Subcutaneous abdominal adipose tissue (tissue), 5 donors: ENCODE measurements around the gene HMGCL.
"Not testable (repeated sequence)": the region's sequence is repeated elsewhere in the genome, so short reads cannot be mapped to it uniquely, and the experiment has no call there.

Experiments
- H3K27ac ChIP-seq: one replicate; pipeline ENCODE4 v1.7.0; 2013; ENCODE audit warnings: low read depth, mild to moderate bottlenecking, inconsistent platforms, low read length, moderate library complexity
- H3K27me3 ChIP-seq, 5 donors: one replicate each; pipeline ENCODE4 v1.7.0; 2013; ENCODE audit warnings: low read length in 5 of 5, inconsistent platforms in 1 of 5; ENCODE audit not compliant: control insufficient read depth in 5 of 5, insufficient read depth in 4 of 5
- H3K36me3 ChIP-seq, 5 donors: one replicate each; pipeline ENCODE4 v1.7.0; 2013; ENCODE audit warnings: low read length in 5 of 5; ENCODE audit not compliant: control insufficient read depth in 5 of 5, insufficient read depth in 5 of 5
- H3K4me1 ChIP-seq, 5 donors: one replicate each; pipeline ENCODE4 v1.7.0; 2013; ENCODE audit warnings: low read length in 5 of 5, mild to moderate bottlenecking in 3 of 5, moderate library complexity in 1 of 5; ENCODE audit not compliant: control insufficient read depth in 5 of 5, insufficient read depth in 5 of 5
- H3K4me3 ChIP-seq, 5 donors: one replicate each; pipeline ENCODE4 v1.7.0; 2013; ENCODE audit warnings: low read length in 5 of 5, low read depth in 1 of 5
- H3K9ac ChIP-seq, 5 donors: one replicate each; pipeline ENCODE4 v1.7.0; 2013; ENCODE audit warnings: low read length in 5 of 5, mild to moderate bottlenecking in 4 of 5, moderate library complexity in 3 of 5
- H3K9me3 ChIP-seq, 5 donors: one replicate each; pipeline ENCODE4 v1.7.0; 2013; ENCODE audit warnings: low read length in 5 of 5; ENCODE audit not compliant: control insufficient read depth in 5 of 5
- donor health status: healthy.
- donor health status: healthy.
- donor health status: healthy.
- donor health status: healthy.
- donor health status: healthy.

The HMGCL gene

GRCh38 chr1:23810818-23811540 is 14.2 kb downstream of the HMGCL start:
- H3K27ac ChIP-seq: no peak overlapping the region
- peaks cover 0 to 69% (median 50%) of the 10 kb centered on the region in 5 donors for H3K36me3 ChIP-seq
- H3K4me3 ChIP-seq: no peak overlapping the region
- H3K27me3 ChIP-seq: no peaks in the 10 kb centered on the region
- no peaks in the 10 kb centered on the region for H3K9me3 ChIP-seq
- H3K4me1 ChIP-seq: peaks cover 0 to 15% (median 8%) of the 10 kb centered on the region in 5 donors
- H3K9ac ChIP-seq: no peak overlapping the region

DNA sequence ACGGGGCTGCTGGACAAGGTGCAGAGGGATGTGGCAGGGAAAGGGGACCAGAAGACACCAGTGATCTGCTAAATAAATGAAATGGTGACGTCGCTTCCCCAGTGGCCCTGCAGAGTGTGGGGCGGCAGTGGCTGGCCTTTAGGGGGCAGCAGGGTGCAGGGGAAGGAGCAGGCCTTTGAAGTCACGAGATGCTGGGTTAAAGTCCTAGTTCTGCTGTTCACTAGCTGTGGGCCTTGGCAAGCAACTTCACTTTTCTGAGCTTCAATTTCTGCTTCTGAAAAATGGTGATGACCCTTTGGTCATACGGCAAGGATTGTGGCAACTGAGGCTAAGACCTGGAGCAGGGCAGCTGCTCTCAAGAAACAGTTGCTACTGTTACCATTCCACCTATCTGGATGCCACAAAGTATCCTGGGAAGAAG is 15.5 kb downstream of the HMGCL start:
- H3K36me3 ChIP-seq: peaks cover 0 to 65% (median 47%) of the 10 kb centered on the region in 5 donors
- peaks cover 0 to 15% (median 8%) of the 10 kb centered on the region in 5 donors for H3K4me1 ChIP-seq
- H3K27me3 ChIP-seq: no peaks in the 10 kb centered on the region
- no peaks in the 10 kb centered on the region for H3K9me3 ChIP-seq
- H3K27ac ChIP-seq: no peak overlapping the region
- no peak overlapping the region for H3K9ac ChIP-seq
- H3K4me3 ChIP-seq: no peak overlapping the region

- H3K4me3 ChIP-seq: no peak overlapping the region
- H3K4me1 ChIP-seq: peaks cover 0 to 21% (median 8%) of the 10 kb centered on the region in 5 donors
- H3K27ac ChIP-seq: no peak overlapping the region
- H3K9me3 ChIP-seq: no peaks in the 10 kb centered on the region
- H3K9ac ChIP-seq: no peak overlapping the region
- peaks cover 0 to 54% (median 41%) of the 10 kb centered on the region in 5 donors for H3K36me3 ChIP-seq
- H3K27me3 ChIP-seq: no peaks in the 10 kb centered on the region
Observed at GRCh38 chr1:23807453-23807852, 17.8 kb downstream of the HMGCL start.

- H3K27me3 ChIP-seq: no peaks in the 10 kb centered on the region
- no peak overlapping the region for H3K27ac ChIP-seq
- H3K4me1 ChIP-seq: peaks cover 0 to 29% (median 15%) of the 10 kb centered on the region in 5 donors
- no peak overlapping the region for H3K4me3 ChIP-seq
- H3K9me3 ChIP-seq: no peaks in the 10 kb centered on the region
- no peak overlapping the region for H3K9ac ChIP-seq
- peaks cover 0 to 43% (median 31%) of the 10 kb centered on the region in 5 donors for H3K36me3 ChIP-seq
Observed at GRCh38 chr1:23806280-23806679, 18.9 kb downstream of the HMGCL start.

DNA sequence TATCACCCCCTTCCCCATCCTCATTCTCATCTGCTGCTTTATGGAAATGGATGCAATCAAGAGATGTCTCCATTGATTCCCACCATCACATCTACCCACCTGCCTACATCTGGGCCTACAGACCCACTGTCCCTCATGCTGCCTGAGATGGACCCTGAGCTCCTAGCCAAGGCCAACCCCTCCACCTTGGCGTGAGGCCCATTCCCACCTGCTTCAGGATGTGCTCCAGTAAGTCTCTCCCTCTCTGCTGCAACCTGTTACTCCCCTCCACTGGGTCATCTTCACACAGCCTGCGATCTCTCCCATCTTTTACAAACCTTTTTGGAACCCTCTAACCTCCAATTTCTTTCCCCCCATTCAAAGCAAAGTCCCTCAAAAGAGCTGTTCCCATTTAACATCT is 20.2 kb downstream of the HMGCL start:
- no peaks in the 10 kb centered on the region for H3K9me3 ChIP-seq
- no peak overlapping the region for H3K9ac ChIP-seq
- no peak overlapping the region for H3K4me3 ChIP-seq

DNA sequence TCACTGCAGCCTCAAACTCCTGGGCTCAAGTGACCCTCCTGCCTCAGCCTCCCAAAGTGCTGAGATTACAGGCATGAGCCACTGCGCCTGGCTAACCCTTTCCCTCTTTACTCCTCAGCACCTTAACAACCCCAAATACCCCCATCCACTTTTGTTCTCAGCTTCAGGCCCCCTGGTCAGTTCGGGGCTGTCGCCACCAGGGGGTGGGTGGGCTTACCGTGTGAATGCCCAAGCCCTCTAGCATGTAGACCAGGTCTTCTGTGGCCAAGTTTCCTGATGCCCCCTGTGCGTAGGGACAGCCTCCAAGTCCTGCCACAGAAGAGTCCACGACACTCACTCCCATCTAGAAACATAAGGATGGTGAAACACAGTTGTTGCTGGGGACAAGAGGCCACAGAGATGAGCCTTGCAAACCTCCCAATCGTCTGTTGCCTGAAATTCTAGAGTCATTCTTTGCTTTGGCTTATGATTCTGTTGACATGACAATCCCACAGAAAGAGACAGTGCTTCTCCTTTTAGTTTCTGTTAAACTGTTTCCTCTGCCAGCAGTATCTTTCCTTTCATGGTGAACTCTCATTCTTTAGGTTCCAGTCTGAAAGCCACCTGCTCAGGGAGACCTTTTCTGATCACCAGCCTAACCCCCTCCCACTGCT is 20.9 kb downstream of the HMGCL start:
- H3K27me3 ChIP-seq: no peaks in the 10 kb centered on the region
- no peak overlapping the region for H3K4me3 ChIP-seq
- H3K9ac ChIP-seq: no peak overlapping the region
- H3K4me1 ChIP-seq: peaks cover 0 to 33% (median 20%) of the 10 kb centered on the region in 5 donors
- H3K36me3 ChIP-seq: peaks cover 0 to 33% (median 28%) of the 10 kb centered on the region in 5 donors
- no peak overlapping the region for H3K27ac ChIP-seq
- no peaks in the 10 kb centered on the region for H3K9me3 ChIP-seq

More for the DNA sequence above, 20.2 kb downstream of the HMGCL start:
- Histone ChIP-seq H3K27ac (no peak overlapping the region), H3K36me3 (peaks cover 0 to 33% (median 28%) of the 10 kb centered on the region in 5 donors), H3K4me1 (peaks cover 0 to 30% (median 19%) of the 10 kb centered on the region in 5 donors), H3K27me3 (no peaks in the 10 kb centered on the region)

GRCh38 chr1:23803674-23804073 is 21.6 kb downstream of the HMGCL start:
- H3K27ac ChIP-seq: no peak overlapping the region
- no peaks in the 10 kb centered on the region for H3K27me3 ChIP-seq
- H3K9me3 ChIP-seq: no peaks in the 10 kb centered on the region
- peaks cover 0 to 33% (median 28%) of the 10 kb centered on the region in 5 donors for H3K36me3 ChIP-seq
- H3K9ac ChIP-seq: no peak overlapping the region
- peaks cover 0 to 39% (median 23%) of the 10 kb centered on the region in 5 donors for H3K4me1 ChIP-seq
- no peak overlapping the region for H3K4me3 ChIP-seq

GRCh38 chr1:23802809-23803342 is 22.4 kb downstream of the HMGCL start:
- H3K9ac ChIP-seq, H3K27me3 ChIP-seq, H3K9me3 ChIP-seq, H3K27ac ChIP-seq, H3K4me3 ChIP-seq: not testable (repeated sequence)
- peaks cover 0 to 39% (median 23%) of the 10 kb centered on the region in 5 donors for H3K4me1 ChIP-seq
- H3K36me3 ChIP-seq: peaks cover 0 to 33% (median 25%) of the 10 kb centered on the region in 5 donors

DNA sequence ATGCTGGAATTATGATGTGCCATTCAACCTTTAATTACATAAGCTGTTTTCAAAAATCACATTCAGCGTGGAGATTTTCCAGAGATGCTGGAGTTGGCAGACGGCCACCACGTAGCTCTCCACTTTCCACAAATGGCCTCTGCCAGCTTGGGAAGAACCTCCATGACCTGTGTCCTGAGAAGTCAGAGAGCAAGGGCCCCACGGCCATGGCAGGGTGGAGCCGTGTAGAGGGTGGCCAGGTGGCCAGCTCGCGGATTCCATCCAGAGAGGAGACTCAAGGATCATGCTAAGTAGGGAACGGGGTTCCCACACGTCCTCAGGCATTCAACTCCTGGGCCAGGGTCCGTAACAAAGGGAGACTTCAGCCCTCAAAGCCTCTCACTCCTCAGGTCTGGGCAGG is 23.4 kb downstream of the HMGCL start:
- peak overlapping the region; percentile 95 for H3K27ac ChIP-seq

DNA sequence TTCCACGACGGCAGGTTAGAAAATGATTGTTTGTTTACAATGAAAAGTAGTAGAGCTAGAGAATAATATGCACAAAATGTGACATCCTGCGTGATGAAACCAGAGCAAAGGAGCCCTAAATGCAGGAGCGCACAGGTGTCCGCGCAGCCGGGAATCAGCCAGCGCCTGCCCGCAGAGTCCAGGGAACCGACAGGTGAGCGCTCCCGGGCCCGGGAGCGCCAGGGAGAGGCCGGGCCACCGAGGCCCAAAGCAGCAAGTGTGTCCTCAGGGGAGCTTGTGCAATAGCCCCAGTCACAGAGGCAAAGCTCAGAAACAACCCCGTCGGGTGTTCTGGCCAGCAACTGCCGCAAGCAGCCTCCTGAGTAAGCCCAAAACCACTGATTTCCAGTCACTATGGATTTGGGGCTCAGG is 23.9 kb downstream of the HMGCL start:
- peaks cover 0 to 36% (median 23%) of the 10 kb centered on the region in 5 donors for H3K4me1 ChIP-seq
- H3K36me3 ChIP-seq: peaks cover 0 to 32% (median 22%) of the 10 kb centered on the region in 5 donors

More for the DNA sequence above, 23.4 kb downstream of the HMGCL start:
- H3K4me3 ChIP-seq: peak overlapping the region in 2 of 5 donors; percentile 79 to 87
- H3K9ac ChIP-seq: peak overlapping the region in 2 of 5 donors; percentile 82 to 93
- peaks cover 0 to 32% (median 22%) of the 10 kb centered on the region in 5 donors for H3K36me3 ChIP-seq
- no peaks in the 10 kb centered on the region for H3K27me3 ChIP-seq
- H3K9me3 ChIP-seq: no peaks in the 10 kb centered on the region
- peaks cover 0 to 37% (median 23%) of the 10 kb centered on the region in 5 donors for H3K4me1 ChIP-seq

More for the DNA sequence above, 23.9 kb downstream of the HMGCL start:
- peak overlapping the region in 4 of 5 donors; percentile 80 to 93 (median 86) for H3K9ac ChIP-seq
- H3K27me3 ChIP-seq: no peaks in the 10 kb centered on the region
- H3K9me3 ChIP-seq: no peaks in the 10 kb centered on the region
- peak overlapping the region; percentile 95 for H3K27ac ChIP-seq
- peak overlapping the region; percentile 79 to 87 (median 82) for H3K4me3 ChIP-seq
